ENCODE measurements around the gene KLK6. TPM values are rescaled to one million over a fixed set of nuclear protein-coding genes. Genes with fewer than 3 reads are reported as not detected.

KLK6 gene
- total RNA-seq, 3 donors from 2014 or later = 0.98 to 14.8 TPM; not detected in 1

DNA sequence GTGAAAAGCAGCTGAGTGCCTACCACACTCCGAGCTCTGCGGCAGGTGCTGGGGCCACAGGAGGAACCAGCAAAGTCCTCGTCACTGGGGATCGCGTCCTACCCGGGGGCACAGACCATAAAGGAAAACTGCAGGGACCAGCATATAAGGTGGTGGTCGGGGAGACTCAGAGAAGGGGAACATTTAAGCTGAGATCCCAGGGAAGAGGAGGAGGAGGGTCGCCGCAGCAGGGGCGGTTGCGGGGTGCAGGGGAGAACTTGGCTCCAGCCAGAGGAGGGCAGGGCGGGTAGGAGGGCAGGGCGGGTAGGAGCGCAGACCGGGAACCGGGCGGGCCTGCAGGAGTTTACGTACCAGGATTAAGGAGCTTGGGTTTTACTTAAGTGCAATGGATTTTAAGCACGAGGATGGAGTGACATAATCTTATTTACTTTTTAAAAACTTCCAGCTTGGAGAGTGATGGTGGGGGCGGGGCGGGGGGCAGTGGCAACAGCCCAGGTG is 57.2 kb downstream of the KLK6 start:
- no peak for DNase-seq (ENCODE audit: low spot score in 2 of 2)
- H3K27me3 ChIP-seq = peaks cover 2 to 56% of the 10 kb centered on the region in 2 donors
- intact Hi-C loops (cut with DNase I; ENCODE audit: low total_unique reads) = no loop called here

GRCh38 chr19:50911206-50912101 is 57.9 kb downstream of the KLK6 start, which contains the start of gene KLK4:
KLK4 (minus strand) TSS chr19:50911395; CDS start chr19:50910738, 657 bp downstream.
- Histone ChIP-seq H3K27me3 (peaks cover 2 to 55% of the 10 kb centered on the region in 2 donors), H3K27ac (peak within 1 kb of the TSS in 1 of 2 donors; percentile 25), H3K36me3 (no peaks in the 10 kb centered on the region), H3K4me1 (no peaks in the 10 kb centered on the region), H3K4me3 (no peak within 1 kb of the TSS), H3K9me3 (no peaks in the 10 kb centered on the region)
- intact Hi-C loops (cut with DNase I; ENCODE audit: low total_unique reads) = no loop called here
- no peak for DNase-seq (ENCODE audit: low spot score in 2 of 2)
- TF ChIP-seq POLR2AphosphoS5 (IDR thresholded peaks at IDR 0.05) (no peak), POLR2A (IDR thresholded peaks at IDR 0.05) (no peak), CTCF (IDR thresholded peaks at IDR 0.05) (no peak)

More for the DNA sequence above, 57.2 kb downstream of the KLK6 start:
- Histone ChIP-seq H3K4me3 (peak overlapping the region in 1 of 3 donors; percentile 45), H3K27ac (peak overlapping the region in 1 of 2 donors; percentile 25), H3K4me1 (no peaks in the 10 kb centered on the region), H3K36me3 (no peaks in the 10 kb centered on the region), H3K9me3 (no peaks in the 10 kb centered on the region)
- TF ChIP-seq POLR2A (IDR thresholded peaks at IDR 0.05) (no peak), POLR2AphosphoS5 (IDR thresholded peaks at IDR 0.05) (no peak), CTCF (IDR thresholded peaks at IDR 0.05) (no peak)

GRCh38 chr19:50910722-50911121 is 58.7 kb downstream of the KLK6 start:
- Histone ChIP-seq H3K9me3 (no peaks in the 10 kb centered on the region), H3K27me3 (peaks cover 2 to 53% of the 10 kb centered on the region in 2 donors), H3K27ac (no peak overlapping the region), H3K4me1 (no peaks in the 10 kb centered on the region), H3K4me3 (no peak overlapping the region), H3K36me3 (no peaks in the 10 kb centered on the region)
- DNase-seq (ENCODE audit: low spot score in 2 of 2) = no peak
- intact Hi-C loops (cut with DNase I; ENCODE audit: low total_unique reads) = no loop called here
- no peak for TF ChIP-seq CTCF (IDR thresholded peaks at IDR 0.05)
- TF ChIP-seq POLR2AphosphoS5 (IDR thresholded peaks at IDR 0.05) = no peak
- no peak for TF ChIP-seq POLR2A (IDR thresholded peaks at IDR 0.05)

- H3K4me1 ChIP-seq = no peaks in the 10 kb centered on the region
- H3K9me3 ChIP-seq = no peaks in the 10 kb centered on the region
- no peaks in the 10 kb centered on the region for H3K36me3 ChIP-seq
- DNase-seq (ENCODE audit: low spot score in 2 of 2) = peak in 1 of 2 donors; percentile 44
- peaks cover 2 to 54% of the 10 kb centered on the region in 2 donors for H3K27me3 ChIP-seq
- peak overlapping the region in 2 of 3 donors; percentile 29 to 50 for H3K4me3 ChIP-seq
- no peak for TF ChIP-seq POLR2A (IDR thresholded peaks at IDR 0.05)
- TF ChIP-seq POLR2AphosphoS5 (IDR thresholded peaks at IDR 0.05) = no peak
- no peak for TF ChIP-seq CTCF (IDR thresholded peaks at IDR 0.05)
- H3K27ac ChIP-seq = peak overlapping the region in 1 of 2 donors; percentile 25
- intact Hi-C loops (cut with DNase I; ENCODE audit: low total_unique reads) = loop anchor here (10.0 kb wide), 1 partner anchor 545 kb away; the partner anchor contains the start of gene SIGLEC8
Measured at GRCh38 chr19:50909240-50910070, 59.9 kb downstream of the KLK6 start.

Other genes with a start within 250 kb of the KLK6 start
- under 1 TPM in 2 of 3 donors, not detected in 1; 0.59 to 0.98 TPM for gene SHANK1, start 249.8 kb downstream of the KLK6 start, total RNA-seq
- 10 to 100 TPM; 16.4 to 24.3 (median 20.6) TPM for gene CLEC11A, start 246.2 kb downstream of the KLK6 start, total RNA-seq
- gene GPR32, start 199.1 kb downstream of the KLK6 start, total RNA-seq = not detected
- not detected for gene ACP4, start 179.2 kb downstream of the KLK6 start, total RNA-seq
- gene KLK1, start 145.8 kb downstream of the KLK6 start, total RNA-seq = under 1 TPM in 2 of 3 donors, not detected in 1; 0.33 to 0.44 TPM
- not detected for gene KLK15, start 136.0 kb downstream of the KLK6 start, total RNA-seq
- gene KLK3, start 114.7 kb downstream of the KLK6 start, total RNA-seq = 10 to 100 TPM in 1 of 3 donors, under 1 TPM in 1, not detected in 1; 0.32 to 45.2 TPM
- 10 to 100 TPM in 1 of 3 donors, under 1 TPM in 2; 0.44 to 14.7 (median 0.48) TPM for gene KLK2, start 96.2 kb downstream of the KLK6 start, total RNA-seq
- gene KLK4, start 58.2 kb downstream of the KLK6 start, total RNA-seq = not detected
- gene KLK5, start 16.6 kb downstream of the KLK6 start, total RNA-seq = 100 to 1,000 TPM in 1 of 3 donors, 10 to 100 TPM in 1, not detected in 1; 16.1 to 182 TPM
- 100 to 1,000 TPM in 1 of 3 donors, 1 to 10 TPM in 1, not detected in 1; 7.5 to 103 TPM for gene KLK7, start 14.3 kb upstream of the KLK6 start, total RNA-seq
- gene KLK8, start 32.0 kb upstream of the KLK6 start, total RNA-seq = 10 to 100 TPM in 2 of 3 donors, not detected in 1; 13.4 to 46.2 TPM
- 10 to 100 TPM in 1 of 3 donors, 1 to 10 TPM in 1, not detected in 1; 3.3 to 13.9 TPM for gene KLK10, start 50.1 kb upstream of the KLK6 start, total RNA-seq
- 10 to 100 TPM in 1 of 3 donors, 1 to 10 TPM in 1, not detected in 1; 5.6 to 21.1 TPM for gene KLK11, start 57.0 kb upstream of the KLK6 start, total RNA-seq
- gene KLK12, start 65.4 kb upstream of the KLK6 start, total RNA-seq = not detected
- not detected for gene KLK13, start 95.5 kb upstream of the KLK6 start, total RNA-seq
- under 1 TPM in 1 of 3 donors, not detected in 2; 0.98 TPM for gene KLK14, start 113.3 kb upstream of the KLK6 start, total RNA-seq
- gene CTU1, start 138.8 kb upstream of the KLK6 start, total RNA-seq = 10 to 100 TPM in 1 of 3 donors, 1 to 10 TPM in 2; 5.6 to 10.1 (median 9.2) TPM
- 1 to 10 TPM; 3.4 to 7.0 (median 4.3) TPM for gene SIGLEC9, start 155.3 kb upstream of the KLK6 start, total RNA-seq
- gene SIGLEC7, start 172.7 kb upstream of the KLK6 start, total RNA-seq = 1 to 10 TPM in 2 of 3 donors, under 1 TPM in 1; 0.98 to 3.2 (median 1.8) TPM